ENCODE results near the gene ZDHHC14.

ZDHHC14 gene

DNA sequence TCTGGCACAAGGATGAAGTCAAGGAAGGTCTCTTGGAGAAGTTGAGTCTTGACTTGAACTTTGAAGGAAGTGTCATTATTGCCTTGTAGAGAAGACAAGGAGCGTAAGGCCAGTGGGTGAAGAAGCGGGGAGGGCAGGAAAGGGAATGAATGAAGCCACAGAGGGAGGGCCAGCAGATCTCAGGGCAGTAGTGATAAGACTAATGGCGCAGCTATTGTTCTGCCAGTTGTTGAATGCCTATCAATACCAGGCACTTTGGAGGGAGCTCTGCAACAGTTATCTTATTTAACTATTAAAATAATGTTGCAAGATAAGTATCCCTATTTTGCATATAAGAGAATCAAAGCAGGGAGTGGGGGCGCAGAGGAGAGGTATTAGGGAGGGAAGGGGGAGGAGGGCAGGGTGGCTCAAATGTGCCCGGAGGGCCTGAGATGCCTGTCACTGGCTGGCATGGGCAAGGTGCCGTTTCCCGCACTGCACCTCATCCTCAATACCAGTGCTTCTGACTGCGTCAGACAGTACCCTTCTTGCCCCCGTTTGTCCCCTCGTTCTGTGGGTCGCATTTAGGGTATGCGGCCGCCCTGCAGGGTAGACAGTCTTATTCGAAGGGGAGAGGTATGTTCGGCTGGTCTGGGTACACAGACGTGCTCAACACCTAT is 109.8 kb downstream of the ZDHHC14 start:
- no peak for DNase-seq (ENCODE audit: low read depth in 1 of 2, low spot score in 1 of 2)

DNA sequence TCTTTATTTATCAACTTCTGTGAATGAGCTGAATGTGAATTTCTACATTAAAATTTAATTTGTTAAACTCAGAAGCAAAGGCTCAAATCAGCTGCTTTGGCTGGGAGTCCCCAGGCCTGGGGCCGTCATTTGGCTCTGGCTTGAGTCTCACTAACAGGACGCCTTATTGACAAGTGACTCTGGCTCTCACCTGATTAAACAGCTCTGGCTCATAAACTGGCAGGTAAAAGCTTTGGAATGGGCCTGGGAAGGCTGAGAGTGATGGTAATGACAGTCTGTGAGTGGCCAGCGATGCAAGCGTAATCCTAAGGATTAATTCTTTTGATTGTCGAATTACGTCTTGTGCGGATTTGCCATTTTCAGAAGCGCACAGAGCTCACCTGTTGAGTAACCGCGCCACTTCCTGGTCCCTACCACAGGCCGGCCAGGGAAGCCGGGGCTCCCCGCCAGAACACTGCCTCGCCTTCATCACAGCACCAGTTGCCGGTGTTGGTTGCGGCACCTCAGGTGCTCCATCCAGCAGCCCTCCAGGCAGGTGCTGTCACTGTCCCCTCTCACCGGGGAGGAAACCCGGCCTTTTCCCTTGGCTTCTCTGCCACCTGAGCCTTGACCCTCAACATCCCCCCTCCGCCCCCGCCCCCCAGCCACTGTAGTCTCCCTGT is 110.7 kb downstream of the ZDHHC14 start:
- no peak for DNase-seq (ENCODE audit: low read depth in 1 of 2, low spot score in 1 of 2)

DNA sequence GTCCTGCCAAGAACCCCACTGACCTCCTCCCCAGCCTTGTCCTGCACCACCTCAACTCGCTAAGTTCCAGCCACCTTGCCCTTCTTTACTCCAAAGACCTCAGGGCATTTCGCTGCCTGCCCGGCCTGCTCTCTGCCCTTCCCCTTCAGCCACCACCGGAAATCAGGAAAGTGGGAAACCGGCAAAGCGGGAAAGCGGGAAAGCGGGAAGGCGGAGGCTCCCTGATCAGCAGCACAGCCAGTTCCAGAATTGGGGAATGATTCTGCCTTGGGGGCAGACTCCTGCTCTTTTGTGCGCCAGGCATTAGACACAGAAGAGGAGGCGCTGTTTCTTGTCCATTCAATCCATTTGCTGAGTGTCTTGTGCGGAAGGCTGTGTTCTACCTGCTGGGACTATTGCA is 111.3 kb downstream of the ZDHHC14 start:
- DNase-seq (ENCODE audit: low read depth in 1 of 2, low spot score in 1 of 2), result no peak

DNA sequence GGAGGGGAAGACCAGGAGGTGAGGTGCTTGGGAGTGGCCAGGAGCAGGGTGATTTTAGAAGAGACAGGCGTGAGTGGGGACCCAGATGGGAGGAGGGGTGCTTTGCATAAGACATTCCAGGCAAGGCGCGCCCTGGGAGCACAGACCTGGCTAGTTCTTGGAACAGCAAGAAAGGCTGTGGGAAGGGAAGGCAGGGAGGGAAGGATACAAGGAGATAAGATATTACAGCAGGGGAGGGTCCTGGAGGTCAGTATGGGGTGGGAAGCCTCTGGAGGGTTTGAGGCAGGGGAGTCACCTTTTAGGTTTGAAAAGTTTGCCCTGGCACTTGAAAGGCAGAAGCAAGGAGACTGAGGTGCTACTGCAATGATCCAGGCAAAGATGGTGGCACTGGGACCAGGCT is 111.8 kb downstream of the ZDHHC14 start:
- no peak for DNase-seq (ENCODE audit: low read depth in 1 of 2, low spot score in 1 of 2)

DNA sequence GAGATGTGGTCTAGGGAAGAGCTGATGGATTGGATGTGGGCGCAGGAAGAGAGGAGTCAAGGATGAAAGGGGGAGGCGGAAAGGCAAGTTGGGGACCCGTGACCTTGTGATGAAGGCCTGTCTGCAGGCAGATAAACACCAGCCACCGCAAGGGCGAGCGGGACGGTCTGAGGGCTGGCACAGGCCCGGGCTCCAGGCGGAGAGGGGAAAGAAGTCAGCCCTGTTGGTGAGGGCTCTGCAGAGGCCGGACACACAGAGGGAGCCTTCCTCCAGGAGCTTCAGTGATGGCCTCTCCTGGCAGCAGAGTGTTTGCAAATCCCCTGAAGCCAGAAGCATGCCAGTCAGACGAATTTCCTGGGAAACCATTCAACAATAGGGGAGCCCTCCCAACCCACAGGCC is 112.2 kb downstream of the ZDHHC14 start:
- no peak for DNase-seq (ENCODE audit: low read depth in 1 of 2, low spot score in 1 of 2)

DNA sequence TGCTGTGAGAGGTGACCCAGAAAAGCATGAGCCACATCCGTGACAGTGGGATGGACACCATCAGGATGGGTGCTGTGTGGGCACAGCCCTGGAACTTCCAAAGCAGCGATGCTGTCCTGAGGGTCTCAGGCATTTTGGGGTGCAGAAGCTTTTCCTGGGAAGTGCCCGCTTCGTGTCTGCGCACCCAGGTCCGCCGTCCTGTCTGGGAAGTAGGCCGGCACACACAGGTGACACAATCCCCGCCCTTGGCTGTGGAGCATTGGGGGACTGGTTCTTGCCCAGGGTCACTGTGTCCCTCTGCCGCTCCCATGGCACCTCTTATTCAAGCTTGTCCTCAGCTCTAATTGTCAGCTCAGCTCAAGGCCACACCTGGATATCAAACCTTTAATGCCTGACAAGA is 112.6 kb downstream of the ZDHHC14 start:
- DNase-seq (ENCODE audit: low read depth in 1 of 2, low spot score in 1 of 2), result no peak

DNA sequence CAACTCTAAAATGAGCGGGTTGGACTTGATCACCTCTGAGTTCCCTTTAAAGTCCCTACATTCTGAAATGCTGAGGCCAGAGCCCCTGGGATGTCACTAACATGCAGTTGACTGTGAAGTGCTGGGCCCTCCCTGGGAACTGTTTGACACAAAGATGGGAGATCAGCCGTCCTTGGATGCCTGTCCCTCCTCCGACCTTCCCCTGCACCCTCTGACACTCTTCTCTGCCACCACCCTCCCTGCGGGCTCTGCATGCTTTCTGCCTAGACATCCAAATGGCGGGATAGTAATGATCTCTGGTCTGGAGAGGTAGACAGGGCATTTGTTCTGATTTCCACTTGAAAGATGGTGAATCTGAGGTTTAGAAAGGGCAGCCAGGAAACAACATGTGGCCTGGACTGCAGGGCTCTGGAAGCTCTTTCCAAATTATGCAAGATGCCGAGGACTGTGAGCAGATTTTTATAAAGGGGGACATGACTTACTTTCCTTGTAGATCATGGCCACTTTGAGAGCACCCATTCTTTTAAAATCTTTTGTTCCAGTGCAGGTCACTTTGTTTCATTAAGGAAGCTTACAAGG is 113.2 kb downstream of the ZDHHC14 start:
- no peak for DNase-seq (ENCODE audit: low read depth in 1 of 2, low spot score in 1 of 2)

DNA sequence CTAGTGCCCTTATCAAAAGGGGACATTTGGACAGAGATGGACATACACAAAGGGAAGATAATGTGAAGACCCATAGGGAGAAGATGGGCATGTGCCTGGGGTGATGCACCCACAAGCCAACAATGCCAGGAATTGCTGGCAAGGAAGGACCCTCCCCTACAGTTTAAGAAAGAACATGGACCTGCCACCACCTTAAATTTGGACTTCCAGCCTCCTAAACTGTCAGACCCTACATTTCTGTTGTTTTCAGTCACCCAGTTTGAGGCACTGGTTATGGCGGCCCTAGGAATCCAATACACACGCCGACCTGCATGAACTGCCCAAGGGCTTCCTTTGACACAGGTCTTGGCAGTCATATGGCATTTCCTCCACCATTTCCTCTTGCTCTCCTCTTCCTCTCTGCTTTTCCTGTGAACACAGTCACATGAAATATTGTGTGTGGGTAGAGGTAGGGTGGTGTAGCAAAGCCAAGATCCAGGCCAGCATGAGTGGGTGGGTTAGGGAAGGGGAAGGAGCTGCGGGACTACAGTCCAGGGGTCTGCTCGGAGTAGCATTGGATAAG is 115.6 kb downstream of the ZDHHC14 start:
- DNase-seq (ENCODE audit: low read depth in 1 of 2, low spot score in 1 of 2), result no peak

DNA sequence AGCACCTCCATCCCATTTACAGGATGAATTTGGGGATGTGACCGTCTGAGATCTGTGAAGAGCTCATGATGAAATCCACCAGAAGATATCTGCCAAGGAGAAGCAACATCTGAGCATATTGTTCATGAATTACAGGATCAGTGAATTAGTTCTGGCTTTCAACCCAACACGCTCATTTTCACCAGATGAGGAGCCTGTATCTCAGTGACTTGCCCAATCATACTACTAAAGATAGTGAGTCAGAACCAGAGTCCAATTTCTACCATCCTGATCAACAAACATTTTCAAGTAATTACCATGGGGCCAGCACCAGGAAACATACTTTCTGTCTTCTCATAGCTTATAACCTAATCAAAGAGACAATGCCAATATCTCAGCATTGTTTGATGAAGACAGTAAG is 116.6 kb downstream of the ZDHHC14 start:
- no peak for DNase-seq (ENCODE audit: low read depth in 1 of 2, low spot score in 1 of 2)

DNA sequence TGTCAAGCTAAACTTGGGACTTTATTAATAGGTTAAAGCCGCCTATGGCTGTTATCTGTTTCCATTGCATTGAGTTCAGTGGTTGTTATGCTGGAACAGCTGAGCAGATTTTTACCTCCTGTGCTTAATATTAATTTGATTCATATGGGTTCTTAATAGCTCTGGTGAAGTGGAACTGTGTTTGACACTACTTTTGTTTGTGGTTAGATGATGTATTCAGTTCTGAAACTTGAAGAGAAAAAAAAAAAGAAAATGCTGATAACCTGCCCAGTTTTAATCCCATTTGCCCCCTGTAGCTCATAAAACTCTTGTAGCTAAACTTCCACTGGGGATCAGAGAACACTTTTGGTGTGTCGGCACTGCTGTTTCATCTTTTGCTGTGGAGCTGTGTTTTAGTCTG is 117.8 kb downstream of the ZDHHC14 start:
- no peak for DNase-seq (ENCODE audit: low read depth in 1 of 2, low spot score in 1 of 2)

DNA sequence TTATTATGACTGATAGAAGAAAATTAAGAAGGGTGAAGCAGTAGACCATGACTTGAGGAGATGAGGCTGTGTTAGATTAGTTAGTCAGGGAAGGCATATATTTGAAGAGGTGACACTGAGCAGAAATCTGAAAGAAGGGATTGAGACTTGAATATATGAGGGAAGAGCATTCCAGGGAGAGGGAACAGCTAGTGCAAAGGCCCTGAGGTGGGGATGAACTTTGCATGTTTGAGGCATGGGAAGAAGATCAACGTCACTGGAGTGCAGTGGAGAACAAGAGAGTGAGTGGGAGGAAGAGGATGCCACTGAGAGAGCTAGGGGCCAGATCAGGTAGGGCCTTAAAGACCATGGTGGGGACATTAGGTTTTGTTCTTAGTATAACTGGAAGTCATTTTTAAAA is 119.0 kb downstream of the ZDHHC14 start:
- DNase-seq (ENCODE audit: low read depth in 1 of 2, low spot score in 1 of 2), result no peak

DNA sequence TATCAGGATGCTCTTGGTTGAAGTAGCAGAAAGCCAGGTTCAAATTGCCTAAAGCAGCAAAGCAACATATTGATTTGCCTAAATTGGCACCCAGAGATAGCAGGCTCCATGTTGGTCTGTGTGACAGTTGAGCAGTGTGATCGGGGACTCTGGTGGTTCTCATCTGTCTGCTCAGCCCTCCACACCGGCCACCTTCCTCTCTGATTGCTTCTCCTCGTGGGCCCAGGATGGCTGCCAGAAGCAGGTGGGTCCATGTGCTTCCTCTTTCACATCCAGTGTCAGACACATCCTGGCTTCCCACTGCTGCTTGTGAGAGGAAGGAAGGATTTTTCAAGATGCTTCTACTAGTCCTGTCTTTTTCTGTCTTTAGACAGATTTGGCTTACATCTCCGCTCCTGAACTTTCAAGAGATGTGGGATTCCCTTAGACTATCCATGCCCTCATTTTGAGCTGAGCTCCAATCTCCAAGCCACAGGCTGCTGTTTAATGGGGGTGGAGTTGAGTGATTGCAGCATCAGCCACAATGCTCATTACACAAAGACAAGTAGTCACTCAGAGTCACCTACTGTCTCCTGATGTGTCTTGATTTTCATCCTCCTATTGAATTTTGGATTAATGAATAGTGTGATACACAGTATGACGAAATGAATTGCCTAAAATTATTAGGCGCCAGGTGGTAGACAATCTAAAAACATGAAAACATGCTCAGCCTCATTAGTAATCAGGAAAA is 122.2 kb downstream of the ZDHHC14 start:
- DNase-seq (ENCODE audit: low read depth in 1 of 2, low spot score in 1 of 2), result no peak

DNA sequence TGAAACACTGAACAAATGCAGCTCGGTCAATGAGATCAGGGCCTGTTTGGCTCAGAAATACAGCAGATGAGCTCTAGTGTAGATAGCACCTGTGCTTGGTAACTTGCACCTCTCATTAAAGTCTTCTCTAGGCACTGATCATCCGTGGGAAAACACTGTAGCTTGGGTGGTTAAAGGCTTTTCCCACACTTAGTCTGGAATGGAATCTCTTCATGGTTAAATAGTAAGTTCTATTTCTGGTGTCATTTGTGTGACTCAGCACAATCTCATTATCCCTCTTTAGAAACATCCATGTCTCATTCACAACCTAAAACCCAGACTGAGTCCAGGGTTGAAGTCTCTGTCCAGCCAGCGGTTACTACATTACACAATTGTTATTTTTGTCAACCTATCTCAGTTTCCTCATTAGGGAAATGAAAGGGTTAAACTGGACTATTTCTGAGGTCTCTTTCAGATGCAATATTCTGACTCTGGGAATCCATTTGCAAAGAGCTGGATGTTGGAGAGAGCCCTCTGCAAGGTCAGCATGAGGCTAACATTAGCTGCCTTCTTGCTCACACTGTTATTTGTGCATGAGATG is 125.0 kb downstream of the ZDHHC14 start:
- no peak for DNase-seq (ENCODE audit: low read depth in 1 of 2, low spot score in 1 of 2)

DNA sequence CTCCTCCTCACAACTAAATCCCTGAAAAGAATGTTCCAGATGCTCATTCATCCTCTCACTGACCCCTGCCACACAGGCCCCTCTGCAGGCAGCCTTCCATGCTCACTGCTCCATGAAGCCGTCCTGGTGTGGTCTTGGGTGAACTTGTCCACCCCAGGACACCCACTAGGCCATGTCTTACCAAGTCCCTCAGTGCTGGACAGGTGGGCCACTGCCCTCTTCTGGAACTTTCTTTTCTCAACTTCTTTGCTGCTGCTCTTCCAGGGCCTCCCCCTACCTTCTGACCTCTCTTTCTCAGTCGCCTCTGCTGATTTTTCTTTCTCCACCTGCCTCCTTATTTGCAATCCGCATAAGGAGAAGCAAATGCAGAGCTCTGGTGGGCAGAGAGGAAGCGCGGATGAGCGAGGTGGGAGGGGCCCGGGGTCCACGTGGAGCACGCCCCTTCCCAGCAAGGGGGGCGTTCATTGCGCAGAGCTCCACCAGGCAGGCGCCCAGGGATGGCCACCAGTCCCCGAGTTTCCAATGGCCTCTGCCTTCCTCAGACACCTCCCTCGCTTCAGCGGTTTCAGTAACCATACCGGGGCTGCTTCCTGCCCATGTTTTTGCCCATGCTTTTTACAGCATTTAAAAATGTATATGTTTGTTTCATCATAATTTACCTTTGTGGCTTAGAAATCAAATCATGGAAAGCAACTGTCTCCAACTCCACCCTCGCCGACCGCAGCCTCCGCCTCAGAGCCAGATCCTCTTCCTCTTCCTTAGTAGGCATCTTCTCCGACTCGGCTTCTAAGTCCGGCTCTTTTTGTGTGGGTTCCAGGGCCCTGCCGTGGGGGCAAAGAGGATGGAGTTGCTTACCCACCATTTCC is 129.6 kb downstream of the ZDHHC14 start:
- DNase-seq (ENCODE audit: low read depth in 1 of 2, low spot score in 1 of 2), result no peak

DNA sequence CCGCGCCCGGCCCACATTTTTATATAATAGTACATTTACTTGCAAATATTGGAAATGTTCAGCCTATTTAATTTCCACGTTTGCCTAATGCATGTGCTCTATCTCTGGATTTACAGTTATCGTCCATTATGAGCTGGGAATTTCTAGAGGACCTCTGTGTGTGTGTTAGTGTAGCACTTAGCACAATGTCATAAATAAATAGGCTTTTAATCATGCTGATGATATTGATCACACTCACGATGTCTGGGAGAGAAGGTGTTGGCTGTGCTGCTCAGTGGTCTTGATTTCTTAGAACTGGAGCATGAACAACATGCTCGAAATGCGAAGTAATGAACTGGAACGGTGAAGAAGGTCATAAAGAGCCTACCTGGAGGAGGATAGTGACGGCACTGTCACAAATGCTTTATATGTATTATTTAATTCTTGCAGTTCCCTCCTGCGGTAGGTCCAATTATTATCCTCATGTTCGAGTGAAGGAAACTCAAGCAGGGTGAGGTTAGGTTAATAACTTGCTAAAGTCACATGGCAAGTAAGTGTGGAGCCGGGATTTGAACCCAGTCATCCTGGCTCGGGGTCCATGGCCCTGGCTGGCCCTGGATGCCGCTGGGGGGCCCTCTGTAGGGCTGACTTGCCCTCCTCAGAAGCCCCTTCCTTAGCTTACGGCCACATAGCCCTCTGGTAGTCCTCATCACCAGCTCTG is 130.8 kb downstream of the ZDHHC14 start:
- DNase-seq (ENCODE audit: low read depth in 1 of 2, low spot score in 1 of 2), result no peak

DNA sequence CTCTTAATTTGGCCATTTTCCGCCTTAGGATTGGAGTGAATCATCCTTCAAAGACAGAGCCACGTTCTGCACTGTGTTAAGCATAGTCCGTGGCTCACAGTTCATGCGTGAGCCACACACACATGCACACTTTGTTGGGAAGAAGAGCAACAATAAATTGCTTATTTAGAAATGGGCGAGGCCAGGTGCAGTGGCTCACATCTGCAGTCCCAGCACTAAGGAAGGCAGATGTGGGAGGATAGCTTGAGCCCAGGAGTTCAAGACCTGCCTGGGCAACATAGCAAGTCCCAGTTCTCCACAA is 131.3 kb downstream of the ZDHHC14 start:
- no peak for DNase-seq (ENCODE audit: low read depth in 1 of 2, low spot score in 1 of 2)

DNA sequence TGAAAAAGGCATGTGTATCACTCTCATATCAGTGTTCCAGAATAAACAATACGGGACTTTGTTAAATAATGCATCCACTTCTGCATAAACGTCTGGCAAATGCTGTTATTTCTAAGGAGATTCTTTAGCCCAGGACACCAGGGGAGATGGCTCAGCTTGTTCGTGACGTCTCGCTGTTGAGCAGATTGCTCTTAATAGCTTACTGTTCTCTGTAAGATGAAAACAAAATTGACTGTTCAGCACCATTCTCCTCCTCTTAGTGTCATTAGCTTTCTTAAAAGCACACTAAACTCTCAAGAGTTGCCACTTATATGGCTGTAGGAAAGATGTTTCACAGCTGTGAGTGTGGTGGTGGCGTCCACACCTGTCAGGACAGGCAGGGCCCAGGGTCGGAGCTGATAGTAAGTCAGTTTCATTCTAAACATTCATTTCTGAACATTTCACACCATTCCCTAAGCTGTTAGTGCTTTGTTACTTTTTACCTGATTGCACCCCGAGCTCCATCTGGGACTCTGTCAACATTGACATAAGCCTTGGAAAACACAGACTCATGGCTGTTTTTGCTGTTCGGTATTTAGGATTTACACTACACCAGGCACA is 132.1 kb downstream of the ZDHHC14 start:
- no peak for DNase-seq (ENCODE audit: low read depth in 1 of 2, low spot score in 1 of 2)

DNA sequence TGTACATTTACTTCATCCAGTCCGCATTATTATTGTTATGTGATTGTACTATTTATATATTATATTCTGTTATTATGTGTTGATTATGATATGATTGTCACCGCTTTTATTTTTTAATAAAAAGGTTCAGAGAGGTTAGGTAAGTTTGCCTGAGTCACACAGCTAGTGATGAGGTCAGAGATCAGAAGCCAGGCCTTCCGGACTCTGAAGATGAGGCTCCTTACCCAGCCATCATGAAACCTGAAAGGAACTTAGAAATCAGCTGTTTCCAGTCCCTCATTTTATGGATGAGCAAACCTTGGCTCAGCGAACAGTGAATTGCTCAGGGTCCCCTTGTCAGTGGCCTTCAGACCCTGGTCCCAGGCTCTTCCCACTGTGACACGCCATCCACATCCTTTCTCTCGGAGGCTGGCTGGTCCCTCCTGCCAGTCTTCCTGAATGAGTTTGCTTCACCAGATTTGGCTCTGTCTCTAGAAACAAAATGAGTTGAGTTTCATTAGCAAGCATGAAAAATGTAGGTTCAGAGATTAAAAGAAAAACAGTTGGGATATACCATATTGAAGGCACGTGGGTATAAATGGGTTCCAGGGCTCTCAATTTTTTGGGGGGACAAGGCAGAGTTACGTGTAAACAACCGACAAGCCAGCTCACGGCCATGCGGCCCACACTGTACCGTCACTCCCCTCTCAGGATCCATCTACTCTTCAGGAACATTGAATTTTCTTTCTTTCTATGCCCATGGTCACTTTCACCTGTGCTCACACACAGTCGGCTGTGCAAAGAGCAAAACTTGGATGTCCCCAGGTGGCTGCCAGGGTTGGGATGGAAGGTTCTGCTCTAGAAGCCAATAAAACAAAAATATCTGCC is 132.9 kb downstream of the ZDHHC14 start:
- no peak for DNase-seq (ENCODE audit: low read depth in 1 of 2, low spot score in 1 of 2)

All from activated T-helper 1 cell treated with anti-CD3 and anti-CD28 coated beads, Interleukin-2, amount 50 U/mL, for 16 hours (primary cell).